ENCODE results near the gene BRMS1. TPM values are rescaled to one million over a fixed set of nuclear protein-coding genes. Genes with fewer than 3 reads are reported as not detected.

The BRMS1 gene
- total RNA-seq, 1 donor from 2014 or later = 16.4 TPM

- TF ChIP-seq CTCF (IDR thresholded peaks at IDR 0.05) (no peak), EZH2phosphoT487 (IDR thresholded peaks at IDR 0.05) (no peak), EZH2 (IDR thresholded peaks at IDR 0.05) (no peak)
- Histone ChIP-seq H3K79me2 (ENCODE audit: low read depth) (no peaks in the 10 kb centered on the region), H3K9me3 (ENCODE audit: low read depth) (no peaks in the 10 kb centered on the region), H4K20me1 (ENCODE audit: low read depth) (peaks cover 25% of the 10 kb centered on the region), H3K4me2 (no peak overlapping the region), H3K9ac (no peak overlapping the region), H3K36me3 (no peaks in the 10 kb centered on the region), H3K4me3 (no peak overlapping the region), H3F3A (ENCODE audit: low read depth) (peaks cover 18% of the 10 kb centered on the region), H3K27ac (no peak overlapping the region), H3K27me3 (peaks cover 46% of the 10 kb centered on the region), H3K4me1 (peaks cover 5% of the 10 kb centered on the region), H2AFZ (replicated peaks) (no peak overlapping the region)
- peaks cover 30% of the 10 kb centered on the region for H3K4me1 Mint-ChIP-seq
- no peak for DNase-seq (ENCODE audit: low spot score)
- H3K27ac Mint-ChIP-seq = no peak overlapping the region
- no peaks in the 10 kb centered on the region for H3K36me3 Mint-ChIP-seq
- no peak overlapping the region for H3K4me3 Mint-ChIP-seq
- H3K27me3 Mint-ChIP-seq (ENCODE audit: insufficient read depth, low read depth) = peaks cover 45% of the 10 kb centered on the region
- peaks cover 5% of the 10 kb centered on the region for H3K9me3 Mint-ChIP-seq
These were observed 50.0 kb downstream of the BRMS1 start for GRCh38 chr11:66294626-66295620.

DNA sequence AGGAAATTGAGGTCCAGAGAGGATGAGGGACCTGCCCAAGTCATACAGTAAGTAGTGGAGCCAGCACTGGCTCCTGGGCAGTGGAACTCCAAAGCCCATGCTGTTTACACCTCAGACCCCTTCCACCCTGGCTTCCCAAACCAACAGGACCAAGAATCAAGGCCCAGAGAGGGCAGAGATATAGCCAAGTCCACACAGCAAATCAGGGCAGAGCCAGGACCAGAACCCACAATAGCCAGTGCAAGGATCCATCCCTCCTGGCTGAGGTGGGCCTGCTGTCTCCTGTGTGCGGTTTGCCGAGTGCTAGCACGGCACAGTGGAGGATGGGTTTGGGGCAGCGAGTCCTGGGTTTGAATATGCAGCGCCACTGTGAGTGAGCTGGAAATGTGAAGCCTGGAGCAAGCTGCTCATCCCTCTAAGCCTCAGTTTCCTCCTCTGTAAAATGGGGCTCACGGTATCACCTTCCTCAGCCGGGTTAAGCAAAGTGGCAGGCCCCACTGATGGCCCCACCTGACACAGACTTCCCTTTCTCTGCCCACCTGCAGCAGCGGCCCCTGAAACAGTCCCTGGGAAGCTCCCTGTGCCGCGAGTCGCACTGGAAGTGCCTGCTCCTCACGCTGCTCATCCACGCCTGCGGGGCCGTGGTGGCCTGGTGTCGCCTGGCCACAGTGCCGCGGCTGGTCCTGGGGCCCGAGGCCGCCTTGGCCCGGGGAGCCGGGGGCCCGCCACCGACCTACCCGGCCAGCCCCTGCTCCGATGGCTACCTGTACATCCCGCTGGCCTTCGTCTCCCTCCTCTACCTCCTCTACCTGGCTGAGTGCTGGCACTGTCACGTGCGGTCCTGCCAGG, 50.9 kb downstream of the BRMS1 start:
- Mint-ChIP-seq H3K36me3 (no peaks in the 10 kb centered on the region), H3K4me1 (peaks cover 38% of the 10 kb centered on the region), H3K4me3 (no peak overlapping the region)

GRCh38 chr11:66293352-66293751, 51.6 kb downstream of the BRMS1 start:
- no peak for DNase-seq (ENCODE audit: low spot score)
- Mint-ChIP-seq H3K27me3 (ENCODE audit: insufficient read depth, low read depth) (peaks cover 44% of the 10 kb centered on the region), H3K9me3 (peaks cover 5% of the 10 kb centered on the region), H3K4me3 (peak overlapping the region; percentile 57), H3K36me3 (no peaks in the 10 kb centered on the region), H3K4me1 (peaks cover 39% of the 10 kb centered on the region), H3K27ac (no peak overlapping the region)
- H3K4me2 ChIP-seq = no peak overlapping the region
- H4K20me1 ChIP-seq (ENCODE audit: low read depth) = peaks cover 28% of the 10 kb centered on the region
- peaks cover 25% of the 10 kb centered on the region for H3F3A ChIP-seq (ENCODE audit: low read depth)
- H2AFZ ChIP-seq (replicated peaks) = no peak overlapping the region
- no peak overlapping the region for H3K9ac ChIP-seq
- TF ChIP-seq CTCF (IDR thresholded peaks at IDR 0.05) (no peak), EZH2phosphoT487 (IDR thresholded peaks at IDR 0.05) (no peak), EZH2 (IDR thresholded peaks at IDR 0.05) (no peak)
- peaks cover 5% of the 10 kb centered on the region for H3K4me1 ChIP-seq
- H3K4me3 ChIP-seq = no peak overlapping the region
- peaks cover 49% of the 10 kb centered on the region for H3K27me3 ChIP-seq
- peaks cover 3% of the 10 kb centered on the region for H3K79me2 ChIP-seq (ENCODE audit: low read depth)
- no peaks in the 10 kb centered on the region for H3K36me3 ChIP-seq
- H3K9me3 ChIP-seq (ENCODE audit: low read depth) = no peaks in the 10 kb centered on the region
- no peak overlapping the region for H3K27ac ChIP-seq

More for the DNA sequence above, 50.9 kb downstream of the BRMS1 start:
- no peak overlapping the region for H2AFZ ChIP-seq (replicated peaks)
- no peak overlapping the region for H3K9ac ChIP-seq
- peaks cover 25% of the 10 kb centered on the region for H3F3A ChIP-seq (ENCODE audit: low read depth)
- H3K27ac ChIP-seq = no peak overlapping the region
- no peak overlapping the region for H3K4me2 ChIP-seq
- peaks cover 49% of the 10 kb centered on the region for H3K27me3 ChIP-seq
- no peak for TF ChIP-seq EZH2phosphoT487 (IDR thresholded peaks at IDR 0.05)
- no peak for TF ChIP-seq EZH2 (IDR thresholded peaks at IDR 0.05)
- no peak for TF ChIP-seq CTCF (IDR thresholded peaks at IDR 0.05)
- no peak for DNase-seq (ENCODE audit: low spot score)
- H3K4me1 ChIP-seq = peaks cover 5% of the 10 kb centered on the region
- no peak overlapping the region for H3K27ac Mint-ChIP-seq
- no peaks in the 10 kb centered on the region for H3K36me3 ChIP-seq
- H3K4me3 ChIP-seq = no peak overlapping the region
- H3K9me3 Mint-ChIP-seq = peaks cover 5% of the 10 kb centered on the region
- no peaks in the 10 kb centered on the region for H3K9me3 ChIP-seq (ENCODE audit: low read depth)
- peaks cover 28% of the 10 kb centered on the region for H4K20me1 ChIP-seq (ENCODE audit: low read depth)
- peaks cover 46% of the 10 kb centered on the region for H3K27me3 Mint-ChIP-seq (ENCODE audit: insufficient read depth, low read depth)
- no peaks in the 10 kb centered on the region for H3K79me2 ChIP-seq (ENCODE audit: low read depth)
